Iris pigment epithelial cell (primary cell): ENCODE results near the gene NRP2.
A peak's percentile ranks its signal among the peaks of the same experiment; 100 is the strongest.

ENCODE experiments used
- DNase-seq: peaks from one replicate; pipeline ENCODE4 v3.0.0-alpha.2; 2011; ENCODE audit warnings: low read depth

Gene NRP2, protein sequence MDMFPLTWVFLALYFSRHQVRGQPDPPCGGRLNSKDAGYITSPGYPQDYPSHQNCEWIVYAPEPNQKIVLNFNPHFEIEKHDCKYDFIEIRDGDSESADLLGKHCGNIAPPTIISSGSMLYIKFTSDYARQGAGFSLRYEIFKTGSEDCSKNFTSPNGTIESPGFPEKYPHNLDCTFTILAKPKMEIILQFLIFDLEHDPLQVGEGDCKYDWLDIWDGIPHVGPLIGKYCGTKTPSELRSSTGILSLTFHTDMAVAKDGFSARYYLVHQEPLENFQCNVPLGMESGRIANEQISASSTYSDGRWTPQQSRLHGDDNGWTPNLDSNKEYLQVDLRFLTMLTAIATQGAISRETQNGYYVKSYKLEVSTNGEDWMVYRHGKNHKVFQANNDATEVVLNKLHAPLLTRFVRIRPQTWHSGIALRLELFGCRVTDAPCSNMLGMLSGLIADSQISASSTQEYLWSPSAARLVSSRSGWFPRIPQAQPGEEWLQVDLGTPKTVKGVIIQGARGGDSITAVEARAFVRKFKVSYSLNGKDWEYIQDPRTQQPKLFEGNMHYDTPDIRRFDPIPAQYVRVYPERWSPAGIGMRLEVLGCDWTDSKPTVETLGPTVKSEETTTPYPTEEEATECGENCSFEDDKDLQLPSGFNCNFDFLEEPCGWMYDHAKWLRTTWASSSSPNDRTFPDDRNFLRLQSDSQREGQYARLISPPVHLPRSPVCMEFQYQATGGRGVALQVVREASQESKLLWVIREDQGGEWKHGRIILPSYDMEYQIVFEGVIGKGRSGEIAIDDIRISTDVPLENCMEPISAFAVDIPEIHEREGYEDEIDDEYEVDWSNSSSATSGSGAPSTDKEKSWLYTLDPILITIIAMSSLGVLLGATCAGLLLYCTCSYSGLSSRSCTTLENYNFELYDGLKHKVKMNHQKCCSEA

DNA sequence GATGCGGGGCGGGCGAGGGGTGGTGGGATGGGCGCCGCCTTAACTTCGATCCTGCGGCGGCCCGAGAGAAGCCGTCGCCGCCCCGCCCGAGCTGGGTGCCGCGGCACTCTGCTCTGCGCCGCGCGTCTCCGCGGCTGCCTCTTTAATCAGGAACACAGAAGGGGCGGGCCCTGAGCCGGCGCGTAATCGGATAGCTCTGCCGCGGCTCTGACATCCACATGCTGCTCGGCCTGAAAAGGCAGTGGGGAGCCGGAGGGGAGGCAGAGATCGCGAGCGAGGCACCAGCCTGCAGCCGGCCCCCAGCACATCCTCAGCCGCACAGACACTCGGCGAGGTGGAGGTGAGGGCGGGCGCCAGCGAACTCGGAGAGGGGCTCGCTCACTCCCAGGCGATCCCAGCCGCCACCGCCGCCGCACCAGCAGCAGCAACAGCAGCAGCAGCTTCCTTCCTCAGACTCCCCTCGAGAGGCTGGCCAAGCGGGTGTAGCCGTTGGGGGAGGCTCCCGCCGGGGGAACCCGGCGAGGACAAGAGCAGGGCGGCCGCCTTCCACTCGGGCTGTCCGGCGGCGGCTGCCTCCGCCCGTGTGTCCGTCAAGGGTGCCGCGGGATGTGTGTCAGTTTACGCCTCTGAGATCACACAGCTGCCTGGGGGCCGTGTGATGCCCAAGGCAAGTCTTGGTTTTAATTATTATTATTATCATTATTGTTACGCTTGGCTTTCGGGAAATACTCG is at the start of gene NRP2:
NRP2 (plus strand) TSS at position 263 of the 732 bp plus-strand sequence. CDS start 790 bp downstream, outside the sequence.
- DNase-seq, result peak; percentile 94

DNA sequence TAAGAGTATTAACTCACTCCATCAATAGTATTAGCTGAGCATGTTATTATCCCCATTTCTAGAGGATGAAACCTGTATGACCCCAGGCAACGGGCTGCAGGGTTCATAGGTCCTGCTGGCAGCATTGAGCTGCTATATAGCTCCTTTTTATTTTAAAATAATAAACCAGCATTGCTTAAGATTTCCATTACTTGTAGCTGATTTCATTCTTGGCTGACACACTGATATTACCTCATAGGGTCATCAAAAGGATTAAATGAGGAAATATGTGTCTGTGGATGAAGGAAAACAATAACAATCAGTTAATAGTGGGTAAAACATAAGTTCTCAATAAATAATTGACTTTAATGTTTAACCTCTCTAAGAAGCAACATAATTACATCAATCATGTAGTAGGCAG is 48.3 kb upstream of the NRP2 start:
- peak; percentile 52 for DNase-seq

DNA sequence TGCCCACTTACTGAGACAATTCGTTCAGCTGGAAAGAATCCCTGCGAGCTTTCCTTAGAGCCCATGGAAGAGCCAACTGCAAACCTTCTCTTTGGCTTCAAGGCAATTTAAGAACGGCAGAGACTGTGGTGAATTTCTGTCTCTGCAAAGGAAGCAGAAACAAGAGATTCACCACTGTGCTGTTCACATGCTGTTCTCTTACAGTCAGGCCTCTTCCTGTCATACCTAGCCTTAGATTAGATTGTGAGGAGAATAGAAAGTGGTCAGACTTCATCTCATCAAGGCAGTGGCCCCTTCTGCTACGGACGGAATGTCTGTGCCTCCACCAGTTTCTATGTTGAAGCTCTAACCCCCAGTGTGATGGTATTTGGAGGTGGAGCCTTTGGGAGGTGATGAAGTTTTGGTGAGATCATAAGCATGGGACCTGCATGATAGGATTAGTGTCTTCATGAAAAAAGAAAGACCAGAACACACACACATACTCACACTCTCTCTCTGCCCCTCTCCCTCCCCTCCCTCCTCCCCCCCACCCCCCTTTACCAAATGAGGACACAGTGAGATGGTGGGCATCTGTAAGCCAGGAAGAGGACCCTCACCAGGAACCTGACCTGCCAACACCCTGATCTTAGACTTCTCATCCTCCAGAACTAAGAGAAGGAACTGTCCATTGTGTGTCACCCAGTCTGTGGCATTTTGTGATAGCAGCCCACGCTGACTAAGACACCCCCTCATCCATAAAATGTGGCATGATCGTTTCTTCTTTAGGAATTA is 45.6 kb upstream of the NRP2 start:
- no peak for DNase-seq

DNA sequence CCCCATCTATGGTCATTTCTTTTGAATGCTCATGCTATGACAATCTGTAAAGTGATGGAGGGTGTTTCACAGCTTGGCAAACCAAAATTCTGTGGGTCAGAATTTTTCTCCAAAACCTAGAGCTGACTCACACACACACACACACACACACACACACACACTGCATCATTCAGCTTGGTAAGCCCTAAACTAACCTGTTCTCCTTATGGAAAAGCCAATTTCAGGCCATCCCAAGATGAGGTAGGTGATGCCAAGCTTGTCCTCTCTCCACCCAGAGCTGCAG is 45.0 kb upstream of the NRP2 start:
- DNase-seq, result no peak

DNA sequence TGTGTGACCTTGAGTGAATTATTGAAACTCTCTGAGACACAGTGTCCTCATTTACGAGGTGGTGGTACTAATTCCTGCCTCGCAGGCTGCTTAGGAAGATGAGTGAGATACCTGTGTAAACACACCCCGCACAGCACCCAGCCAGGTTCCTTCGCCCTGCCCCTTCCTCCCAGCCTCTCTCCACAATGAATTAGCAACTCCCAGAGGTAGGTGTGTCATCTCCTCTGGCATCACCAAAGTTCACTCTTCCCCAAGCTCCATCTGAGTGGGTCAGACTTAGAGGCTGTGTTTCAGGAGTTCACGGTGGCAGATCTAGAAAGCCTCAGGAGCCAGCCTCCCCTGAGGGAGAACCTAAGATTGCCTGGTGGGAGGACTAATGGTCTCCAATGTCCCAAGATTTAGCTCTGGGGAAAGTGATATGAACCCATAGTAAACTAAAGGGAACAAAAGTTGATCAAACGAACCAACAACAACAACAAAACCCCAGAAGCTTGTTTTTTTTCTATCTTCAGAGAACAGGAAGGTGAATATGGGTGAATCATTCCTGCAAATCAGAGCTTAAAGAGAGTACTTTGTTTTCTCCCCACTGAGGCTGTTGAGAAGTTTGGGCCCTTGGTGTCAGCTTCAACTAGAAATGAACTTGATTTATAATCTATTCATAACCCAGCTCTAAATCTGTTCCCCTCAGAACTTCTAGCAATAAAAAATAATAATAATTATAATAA is 44.4 kb upstream of the NRP2 start:
- no peak for DNase-seq

DNA sequence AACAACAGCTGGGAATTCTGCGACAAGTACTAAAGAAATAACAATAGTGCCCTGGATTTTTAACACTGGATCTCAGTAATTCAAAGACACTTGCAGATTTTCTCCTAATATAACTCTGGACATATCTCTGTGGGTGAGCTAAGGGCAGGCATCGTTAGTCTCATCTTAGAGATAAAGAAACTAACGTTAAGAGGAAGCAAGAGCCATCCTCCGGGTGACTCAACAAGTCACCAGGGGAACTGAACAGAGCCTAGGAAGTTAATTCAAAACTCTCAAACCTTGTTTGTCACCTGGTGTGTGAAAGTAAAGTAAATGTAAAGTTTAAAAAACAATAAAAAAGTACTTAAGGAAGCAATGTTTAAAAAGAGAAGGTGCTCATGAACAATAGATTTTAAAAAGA is 41.6 kb upstream of the NRP2 start:
- no peak for DNase-seq

DNA sequence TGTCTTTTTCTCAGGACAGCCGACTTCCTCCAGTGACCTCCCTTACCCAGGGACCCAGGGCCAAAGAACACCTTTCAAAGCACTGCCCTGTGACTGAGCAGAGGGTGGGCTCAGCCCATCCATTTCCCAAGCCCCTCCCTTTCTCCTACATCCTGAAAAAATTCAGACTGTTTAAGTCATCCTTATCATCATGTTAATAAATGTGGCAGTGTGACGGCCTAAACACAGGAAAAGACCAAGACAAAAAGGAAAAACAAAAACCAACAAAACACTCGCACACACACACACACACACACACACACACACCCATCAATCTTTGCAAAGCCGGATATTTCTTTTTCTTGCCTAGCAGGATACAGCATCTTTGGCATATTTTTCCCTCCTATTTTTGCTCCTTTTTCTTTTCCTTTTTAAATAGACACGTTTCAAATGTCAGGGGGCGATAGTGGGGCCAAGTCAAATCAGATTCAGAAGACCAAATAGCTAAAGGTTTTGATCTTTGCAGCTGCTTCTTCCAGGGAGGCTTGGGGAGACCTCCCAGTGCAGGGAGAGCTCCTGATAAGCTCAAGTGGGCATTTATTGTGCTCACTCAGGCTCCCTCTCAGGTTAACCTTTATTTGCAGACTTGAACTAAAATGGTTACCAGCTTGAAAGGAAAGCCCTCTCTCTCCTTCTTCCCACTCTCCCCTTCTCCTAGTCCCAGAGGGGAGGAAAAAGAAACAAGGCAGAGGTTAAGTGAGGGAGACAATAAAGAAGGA is 39.5 kb upstream of the NRP2 start:
- no peak for DNase-seq

DNA sequence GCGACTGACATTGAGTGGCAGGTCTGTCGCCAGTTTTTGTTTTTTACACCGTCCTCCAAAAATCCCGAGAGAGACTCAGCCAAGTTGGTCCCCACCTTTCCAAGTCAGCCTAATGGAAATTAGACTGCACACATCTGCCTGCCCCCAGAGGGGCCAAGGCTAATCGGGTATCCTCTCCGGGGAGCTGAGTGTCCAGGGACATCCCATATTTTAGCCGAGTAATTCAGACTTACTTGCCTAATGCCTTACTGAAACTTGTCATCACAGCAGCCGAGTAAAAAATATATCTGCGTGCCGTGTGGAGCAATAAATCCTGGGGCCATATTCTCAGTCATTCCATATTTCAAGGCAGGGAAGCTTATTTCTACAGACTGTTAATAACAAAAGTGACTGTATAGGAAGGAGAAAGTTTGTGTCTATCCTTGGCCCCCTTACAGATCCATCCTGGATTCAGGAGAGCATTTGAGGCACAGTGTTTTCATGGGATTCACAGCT is 38.9 kb upstream of the NRP2 start:
- DNase-seq, result no peak

DNA sequence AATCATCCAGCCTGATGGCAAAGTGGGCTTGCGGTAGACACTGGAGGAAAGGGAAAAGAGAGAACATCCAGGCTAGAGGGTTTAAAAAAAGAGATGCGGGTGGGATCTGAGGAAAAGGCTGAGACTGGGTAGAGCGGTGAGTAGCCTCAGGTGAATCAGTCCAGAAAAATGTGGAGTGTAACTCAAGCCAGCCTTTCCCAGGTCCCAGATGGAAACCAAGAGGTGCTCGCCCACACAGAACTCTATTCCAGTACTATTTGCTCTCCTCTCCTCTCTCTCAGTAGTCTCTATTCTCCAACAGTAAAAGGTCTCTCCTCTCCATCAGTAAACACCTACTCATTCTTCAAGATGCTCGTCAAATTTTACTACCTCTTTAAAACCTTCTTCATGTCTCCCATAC is 38.3 kb upstream of the NRP2 start:
- no peak for DNase-seq

DNA sequence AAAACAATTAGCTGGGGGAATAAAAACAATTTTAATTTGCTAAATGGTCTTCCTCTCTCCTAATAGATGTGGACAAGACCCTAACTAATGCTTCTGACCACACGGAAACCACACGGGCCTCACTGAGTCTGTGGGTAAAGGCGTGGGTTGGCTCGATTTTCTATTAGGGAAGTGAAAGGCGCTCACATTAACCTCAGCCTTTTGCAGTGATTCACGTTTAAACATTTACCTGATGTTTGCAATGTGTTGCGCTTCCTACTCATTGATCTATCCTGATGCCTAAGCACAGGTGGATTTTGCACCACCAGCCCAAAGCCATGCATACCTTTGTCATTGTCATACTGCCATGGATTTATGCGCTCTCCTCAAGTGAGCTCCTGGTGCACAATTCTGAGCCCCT is 35.6 kb upstream of the NRP2 start:
- DNase-seq, result no peak

DNA sequence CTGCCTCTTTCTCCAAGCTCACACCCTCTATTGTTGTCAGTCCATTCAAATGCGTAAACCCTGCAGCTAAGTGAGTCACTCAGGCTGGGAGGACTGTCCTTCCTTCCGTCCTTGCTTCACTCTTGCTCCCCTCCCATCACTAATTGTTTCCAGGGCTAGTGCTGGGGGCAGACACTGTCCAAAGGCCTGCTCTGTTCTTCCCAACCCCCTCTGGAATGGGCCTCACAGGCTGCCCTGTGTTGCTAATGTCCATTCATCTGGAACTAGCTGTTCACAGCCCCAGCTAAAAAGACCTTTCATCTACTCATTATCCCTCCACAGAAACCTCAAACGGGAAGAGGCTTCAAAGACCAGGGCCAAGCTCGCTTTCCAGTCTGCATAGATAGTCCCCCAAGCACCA is 31.9 kb upstream of the NRP2 start:
- peak; percentile 63 for DNase-seq

DNA sequence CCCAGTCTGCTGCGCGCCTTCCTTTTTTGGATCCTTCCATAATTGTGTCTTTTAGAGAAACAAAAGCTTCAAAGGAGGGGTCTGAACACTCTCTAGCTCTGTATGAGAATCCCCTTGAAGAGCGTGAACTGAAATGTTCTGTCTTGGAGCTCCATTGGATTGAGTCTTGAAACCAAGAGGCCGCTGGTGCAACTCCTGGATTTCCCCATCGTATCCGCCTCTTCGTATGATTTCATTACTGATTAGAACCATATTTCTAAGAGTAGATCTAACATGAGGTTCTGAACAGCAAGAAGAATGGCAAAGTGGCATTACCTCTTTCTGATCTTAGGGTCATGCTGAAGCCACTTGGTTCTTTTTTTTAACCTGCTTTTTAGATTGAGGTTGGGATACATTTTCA is 31.4 kb upstream of the NRP2 start:
- no peak for DNase-seq

DNA sequence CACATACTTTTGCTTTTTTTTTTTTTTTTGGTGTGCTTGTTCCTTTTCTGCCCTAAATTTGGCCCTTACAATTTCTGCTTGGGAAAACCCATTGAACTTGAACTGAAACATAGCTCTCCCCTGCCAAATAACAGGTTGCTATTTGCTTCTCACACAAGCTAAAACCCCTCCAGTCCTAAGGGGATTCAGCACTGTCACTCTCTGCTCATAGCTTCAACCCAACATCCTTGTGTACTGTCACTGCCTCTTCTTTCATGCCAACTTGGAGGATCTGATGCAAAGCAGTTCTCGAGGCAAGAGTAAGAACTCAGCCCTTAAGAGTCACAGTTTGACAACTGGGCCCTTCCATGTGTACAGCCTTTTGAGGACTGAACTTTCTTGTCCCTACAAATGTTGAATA is 30.6 kb upstream of the NRP2 start:
- no peak for DNase-seq

DNA sequence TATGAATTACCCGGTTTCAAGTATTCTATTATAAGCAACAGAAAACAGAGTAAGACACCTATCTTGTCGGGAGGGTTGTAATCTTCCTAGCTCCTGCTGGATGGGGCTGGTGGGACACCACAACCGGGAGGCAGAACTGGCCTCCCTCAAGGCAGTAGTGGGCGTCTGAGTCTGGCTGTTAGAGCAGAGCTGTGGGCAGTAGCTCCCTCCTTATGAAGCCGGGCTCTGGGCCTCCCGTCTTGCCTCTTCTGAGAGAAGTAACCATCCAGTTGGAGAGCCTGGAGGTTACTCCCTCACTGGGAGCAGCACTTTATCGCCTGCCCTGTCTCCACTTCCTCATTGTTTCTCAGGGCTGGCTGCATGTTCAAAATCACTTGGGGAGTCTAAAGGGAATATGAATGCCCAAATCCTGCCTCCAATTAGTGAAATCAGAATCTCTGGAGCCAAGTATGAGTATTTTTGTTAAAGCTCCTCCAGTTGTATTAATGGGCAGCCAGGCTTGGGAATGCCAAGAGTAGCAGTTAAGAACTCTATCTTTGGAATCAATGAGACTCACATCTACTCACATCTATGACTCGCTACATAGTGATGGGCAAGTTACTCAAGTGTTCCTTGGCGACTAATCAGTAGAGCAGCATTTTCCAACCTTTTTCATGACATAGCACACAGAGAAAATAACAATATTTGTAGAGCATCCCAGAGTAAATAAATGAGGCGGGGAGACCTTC is 27.3 kb upstream of the NRP2 start:
- DNase-seq, result peak; percentile 73

DNA sequence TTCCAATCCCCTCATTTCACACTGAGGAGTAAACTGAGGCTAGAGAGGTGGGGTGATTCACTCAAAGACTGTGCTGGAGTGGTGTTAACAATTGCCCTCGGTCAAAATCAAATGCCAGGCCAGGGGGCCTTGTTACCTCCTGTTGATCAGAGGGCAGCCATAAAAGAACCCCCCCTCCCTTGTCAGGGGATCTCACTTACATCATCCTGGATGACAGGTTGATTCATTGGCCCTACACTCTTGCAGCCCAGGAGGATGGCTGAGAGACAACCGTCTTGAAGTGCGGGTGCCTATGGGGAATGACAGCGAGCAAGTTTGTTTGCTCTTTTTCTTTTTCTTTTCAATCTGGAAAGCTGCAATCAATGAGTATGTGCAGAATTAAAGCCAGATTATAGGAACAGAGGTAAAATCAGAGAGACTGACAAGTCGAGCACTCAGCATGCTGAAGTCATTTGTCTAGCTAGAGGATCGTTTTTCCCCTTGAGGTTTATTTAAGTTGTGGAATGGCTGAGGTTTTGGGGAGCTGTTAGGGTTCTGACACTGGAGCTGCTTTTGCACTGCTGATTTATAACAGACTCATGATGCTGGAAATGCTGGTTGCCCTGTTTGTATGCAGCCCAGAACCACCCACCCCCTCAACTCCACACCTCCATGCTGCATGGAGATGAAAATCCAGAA is 26.4 kb upstream of the NRP2 start:
- DNase-seq, result no peak

DNA sequence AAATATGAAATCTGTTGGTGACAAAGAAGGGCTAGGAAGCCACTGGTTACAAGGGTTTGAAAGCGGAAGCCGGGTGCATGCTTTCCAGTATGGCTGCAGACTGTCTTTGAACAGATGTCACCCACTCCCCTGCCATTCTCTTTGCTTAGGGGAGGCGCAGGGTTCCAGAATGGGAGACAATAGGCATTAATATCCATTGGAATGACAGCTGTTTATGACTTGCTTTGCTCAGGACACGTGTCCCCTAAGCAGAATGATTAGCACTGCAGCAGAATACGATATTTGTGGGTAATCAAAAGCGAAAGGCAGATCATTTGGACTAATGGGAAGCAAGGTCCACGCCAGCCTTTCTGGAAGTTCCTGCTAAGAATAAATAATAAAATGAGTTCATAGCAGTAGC is 25.8 kb upstream of the NRP2 start:
- no peak for DNase-seq

DNA sequence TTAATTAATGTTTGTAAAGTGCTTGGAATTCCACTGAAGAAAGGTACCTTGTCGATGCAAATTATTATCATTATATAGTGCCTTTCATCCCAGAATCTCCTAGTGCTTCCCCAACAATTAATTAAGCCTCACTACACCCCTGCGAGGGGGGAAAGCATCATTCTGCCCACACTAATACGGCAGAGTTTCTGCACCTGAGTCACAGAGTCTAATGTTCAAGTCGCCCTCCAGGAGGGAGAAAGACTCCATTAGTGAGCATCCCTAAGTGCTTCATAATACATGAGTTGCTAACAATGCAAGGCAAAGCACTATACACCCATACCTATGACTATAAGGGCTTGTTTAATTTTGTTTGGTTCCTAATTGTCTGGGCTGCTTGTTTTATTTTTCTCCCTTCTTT is 25.4 kb upstream of the NRP2 start:
- DNase-seq, result no peak

DNA sequence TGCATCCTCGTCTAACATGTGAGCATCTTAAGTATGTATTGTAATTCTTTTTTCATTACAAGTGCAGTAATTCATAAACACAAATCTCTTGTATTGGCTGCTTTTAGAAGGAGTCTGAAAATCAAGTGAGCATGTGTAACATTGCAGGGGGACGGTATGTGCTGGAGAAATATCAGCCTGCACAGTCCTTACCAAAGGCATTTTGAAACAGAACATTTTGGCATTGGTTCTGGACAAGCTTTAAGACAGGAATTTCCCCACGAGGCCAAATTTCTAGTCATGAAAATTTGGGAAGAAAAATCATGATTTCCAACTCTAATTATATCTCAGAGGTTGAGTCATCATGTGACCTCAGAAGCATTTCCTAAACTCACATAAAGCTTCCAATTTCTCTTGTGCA is 24.7 kb upstream of the NRP2 start:
- peak; percentile 61 for DNase-seq

DNA sequence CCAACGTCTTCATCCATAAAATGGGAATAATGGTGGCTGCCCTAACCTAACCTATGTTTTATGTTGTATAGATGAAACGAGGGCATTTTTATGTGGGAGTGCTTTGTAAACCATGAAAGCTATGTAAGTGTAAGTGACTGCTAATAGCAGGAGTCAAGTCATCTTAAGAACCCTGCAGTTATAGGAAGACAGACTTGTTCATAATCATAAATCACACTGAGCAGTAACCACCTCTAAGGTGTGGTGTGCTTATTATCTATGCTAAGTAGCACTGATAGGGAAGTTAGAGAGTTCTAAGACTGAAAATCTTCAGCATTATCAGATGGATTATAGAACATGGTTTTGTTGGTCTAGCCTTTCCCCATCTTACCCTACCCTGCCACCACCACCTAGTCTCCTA is 24.2 kb upstream of the NRP2 start:
- DNase-seq, result no peak
